ENCODE data around the gene C2CD2.

DNA sequence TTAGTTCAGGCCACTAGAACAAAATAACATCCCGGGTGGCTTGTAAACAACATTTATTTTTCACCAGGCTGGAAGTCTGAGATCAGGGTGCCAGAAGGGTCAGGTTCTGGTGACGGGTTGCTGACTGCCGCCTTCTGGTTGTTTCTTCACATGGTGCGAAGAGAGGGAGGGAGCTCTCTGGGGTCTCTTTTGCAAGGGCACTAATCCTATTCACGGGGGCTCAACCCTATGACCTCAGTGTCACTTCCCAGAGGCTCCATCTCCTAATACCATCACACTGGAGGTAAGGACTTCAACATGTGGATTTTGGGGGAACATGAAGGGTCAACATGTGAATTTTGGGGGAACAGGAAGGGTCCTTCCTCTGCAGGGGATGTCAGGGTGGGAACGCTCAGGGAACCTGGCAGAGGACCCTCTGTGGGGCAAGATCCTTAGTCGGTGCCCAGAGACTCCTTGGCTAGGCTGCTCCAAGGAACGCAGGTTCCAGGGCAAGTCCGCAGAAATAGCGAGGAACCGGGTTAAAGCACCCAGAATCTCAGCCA lies 8.7 kb upstream of the C2CD2 start:
- TF ChIP-seq SPI1 (IDR thresholded peaks at IDR 0.05; ENCODE audit: borderline replicate concordance, low read depth) (no peak), POLR2AphosphoS5 (IDR thresholded peaks at IDR 0.05; ENCODE audit: low read depth) (no peak)
